ENCODE results near the gene KDELR1. TPM values are rescaled to one million over a fixed set of nuclear protein-coding genes. Genes with fewer than 3 reads are reported as not detected.

The KDELR1 gene
- total and polyA plus RNA-seq, 2 of the 13 experiments (the other 11 are each of a cell fraction or from before 2014, with no cell fraction given) = 134 to 185 TPM

DNA sequence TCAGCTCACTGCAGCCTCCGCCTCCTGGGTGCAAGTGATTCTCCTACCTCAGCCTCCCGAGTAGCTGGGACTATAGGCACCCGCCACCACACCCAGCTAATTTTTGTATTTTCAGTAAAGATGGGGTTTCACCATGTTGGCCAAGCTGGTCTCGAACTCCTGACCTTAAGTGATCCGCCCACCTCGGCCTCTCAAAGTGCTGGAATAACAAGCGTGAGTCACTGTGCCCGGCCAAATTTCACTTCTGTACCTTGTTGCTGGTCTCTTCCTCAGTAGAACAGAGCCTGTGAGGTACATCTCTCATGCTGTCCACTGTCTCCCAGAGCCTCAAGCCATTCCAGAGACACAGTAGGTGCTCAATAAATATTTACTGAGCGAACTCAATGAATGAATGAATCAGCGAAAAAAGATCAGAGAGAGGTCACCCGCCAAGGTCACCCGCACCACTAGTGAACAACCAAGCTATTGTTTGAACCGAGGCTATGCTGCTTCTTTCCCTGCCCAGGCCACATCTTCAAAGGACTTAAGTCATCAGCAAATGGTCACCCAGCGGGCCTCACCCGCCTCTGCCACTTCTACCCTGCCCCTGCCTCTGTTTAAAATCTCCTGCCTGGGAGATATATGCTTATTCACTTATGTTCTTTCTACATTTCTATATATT is 36.9 kb downstream of the KDELR1 start (continued):
- TF ChIP-seq, protein P1, sequence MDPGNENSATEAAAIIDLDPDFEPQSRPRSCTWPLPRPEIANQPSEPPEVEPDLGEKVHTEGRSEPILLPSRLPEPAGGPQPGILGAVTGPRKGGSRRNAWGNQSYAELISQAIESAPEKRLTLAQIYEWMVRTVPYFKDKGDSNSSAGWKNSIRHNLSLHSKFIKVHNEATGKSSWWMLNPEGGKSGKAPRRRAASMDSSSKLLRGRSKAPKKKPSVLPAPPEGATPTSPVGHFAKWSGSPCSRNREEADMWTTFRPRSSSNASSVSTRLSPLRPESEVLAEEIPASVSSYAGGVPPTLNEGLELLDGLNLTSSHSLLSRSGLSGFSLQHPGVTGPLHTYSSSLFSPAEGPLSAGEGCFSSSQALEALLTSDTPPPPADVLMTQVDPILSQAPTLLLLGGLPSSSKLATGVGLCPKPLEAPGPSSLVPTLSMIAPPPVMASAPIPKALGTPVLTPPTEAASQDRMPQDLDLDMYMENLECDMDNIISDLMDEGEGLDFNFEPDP (CRISPR knock-in tag; conservative IDR thresholded peaks at IDR 0.05) = no peak
- peak; percentile 100 for TF ChIP-seq NR2F6 (IDR thresholded peaks at IDR 0.05)
- peak; percentile 100 for TF ChIP-seq NR2F6 (CRISPR knock-in tag; IDR thresholded peaks at IDR 0.05)
- no peak for TF ChIP-seq XBP1 (CRISPR knock-in tag; IDR thresholded peaks at IDR 0.05)
- no peak for TF ChIP-seq ZNF83 (CRISPR knock-in tag; IDR thresholded peaks at IDR 0.05; ENCODE audit: borderline replicate concordance)
- TF ChIP-seq ZNF10 (CRISPR knock-in tag; IDR thresholded peaks at IDR 0.05; ENCODE audit: borderline replicate concordance, low read depth) = no peak
- TF ChIP-seq ZNF619 (CRISPR knock-in tag; IDR thresholded peaks at IDR 0.05) = no peak
- TF ChIP-seq NFRKB (IDR thresholded peaks at IDR 0.05) = no peak
- no peak for TF ChIP-seq ZNF879 (CRISPR knock-in tag; IDR thresholded peaks at IDR 0.05)
- TF ChIP-seq, protein P2, sequence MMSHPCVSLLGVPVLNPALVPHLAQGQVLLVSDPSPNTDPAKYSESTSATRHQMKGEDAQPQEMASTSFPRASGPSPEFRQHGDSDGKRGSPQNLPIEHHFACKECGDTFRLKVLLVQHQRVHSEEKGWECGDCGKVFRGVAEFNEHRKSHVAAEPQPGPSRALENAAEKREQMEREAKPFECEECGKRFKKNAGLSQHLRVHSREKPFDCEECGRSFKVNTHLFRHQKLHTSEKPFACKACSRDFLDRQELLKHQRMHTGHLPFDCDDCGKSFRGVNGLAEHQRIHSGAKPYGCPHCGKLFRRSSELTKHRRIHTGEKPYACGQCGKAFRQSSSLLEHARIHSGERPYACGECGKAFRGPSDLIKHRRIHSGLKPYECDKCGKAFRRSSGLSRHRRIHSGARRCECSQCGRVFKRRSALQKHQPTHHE (CRISPR knock-in tag; IDR thresholded peaks at IDR 0.05; ENCODE audit: borderline replicate concordance) = no peak
- TF ChIP-seq ZNF720 (CRISPR knock-in tag; IDR thresholded peaks at IDR 0.05) = no peak
- no peak for TF ChIP-seq TAF15 (IDR thresholded peaks at IDR 0.05; ENCODE audit: low read depth, low read length, poor library complexity, severe bottlenecking)
- peak; percentile 73 for TF ChIP-seq LCORL (IDR thresholded peaks at IDR 0.05)
- peak; percentile 96 for TF ChIP-seq LCORL (CRISPR knock-in tag; IDR thresholded peaks at IDR 0.05)
- 0 out of 2 replicates have a peak, but pooled peaks have one; percentile 23 for TF ChIP-seq ZNF264 (CRISPR knock-in tag; IDR thresholded peaks at IDR 0.05)
- TF ChIP-seq, protein P3, sequence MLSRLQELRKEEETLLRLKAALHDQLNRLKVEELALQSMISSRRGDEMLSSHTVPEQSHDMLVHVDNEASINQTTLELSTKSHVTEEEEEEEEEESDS (CRISPR knock-in tag; IDR thresholded peaks at IDR 0.05; ENCODE audit: borderline replicate concordance) = no peak
- TF ChIP-seq, protein P4, sequence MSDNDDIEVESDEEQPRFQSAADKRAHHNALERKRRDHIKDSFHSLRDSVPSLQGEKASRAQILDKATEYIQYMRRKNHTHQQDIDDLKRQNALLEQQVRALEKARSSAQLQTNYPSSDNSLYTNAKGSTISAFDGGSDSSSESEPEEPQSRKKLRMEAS (IDR thresholded peaks at IDR 0.05) = peak; percentile 74
- TF ChIP-seq, protein P5, sequence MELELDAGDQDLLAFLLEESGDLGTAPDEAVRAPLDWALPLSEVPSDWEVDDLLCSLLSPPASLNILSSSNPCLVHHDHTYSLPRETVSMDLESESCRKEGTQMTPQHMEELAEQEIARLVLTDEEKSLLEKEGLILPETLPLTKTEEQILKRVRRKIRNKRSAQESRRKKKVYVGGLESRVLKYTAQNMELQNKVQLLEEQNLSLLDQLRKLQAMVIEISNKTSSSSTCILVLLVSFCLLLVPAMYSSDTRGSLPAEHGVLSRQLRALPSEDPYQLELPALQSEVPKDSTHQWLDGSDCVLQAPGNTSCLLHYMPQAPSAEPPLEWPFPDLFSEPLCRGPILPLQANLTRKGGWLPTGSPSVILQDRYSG (CRISPR knock-in tag; IDR thresholded peaks at IDR 0.05) = no peak
- TF ChIP-seq GFI1 (CRISPR knock-in tag; IDR thresholded peaks at IDR 0.05; ENCODE audit: borderline replicate concordance) = peak; percentile 70; the same call in 1 of the 2 replicates
- TF ChIP-seq, protein P6, sequence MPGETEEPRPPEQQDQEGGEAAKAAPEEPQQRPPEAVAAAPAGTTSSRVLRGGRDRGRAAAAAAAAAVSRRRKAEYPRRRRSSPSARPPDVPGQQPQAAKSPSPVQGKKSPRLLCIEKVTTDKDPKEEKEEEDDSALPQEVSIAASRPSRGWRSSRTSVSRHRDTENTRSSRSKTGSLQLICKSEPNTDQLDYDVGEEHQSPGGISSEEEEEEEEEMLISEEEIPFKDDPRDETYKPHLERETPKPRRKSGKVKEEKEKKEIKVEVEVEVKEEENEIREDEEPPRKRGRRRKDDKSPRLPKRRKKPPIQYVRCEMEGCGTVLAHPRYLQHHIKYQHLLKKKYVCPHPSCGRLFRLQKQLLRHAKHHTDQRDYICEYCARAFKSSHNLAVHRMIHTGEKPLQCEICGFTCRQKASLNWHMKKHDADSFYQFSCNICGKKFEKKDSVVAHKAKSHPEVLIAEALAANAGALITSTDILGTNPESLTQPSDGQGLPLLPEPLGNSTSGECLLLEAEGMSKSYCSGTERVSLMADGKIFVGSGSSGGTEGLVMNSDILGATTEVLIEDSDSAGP (CRISPR knock-in tag; IDR thresholded peaks at IDR 0.05; ENCODE audit: borderline replicate concordance) = peak; percentile 28; the same call in 1 of the 2 replicates
- TF ChIP-seq ZNF782 (CRISPR knock-in tag; IDR thresholded peaks at IDR 0.05; ENCODE audit: borderline replicate concordance) = no peak
- TF ChIP-seq, protein P7, sequence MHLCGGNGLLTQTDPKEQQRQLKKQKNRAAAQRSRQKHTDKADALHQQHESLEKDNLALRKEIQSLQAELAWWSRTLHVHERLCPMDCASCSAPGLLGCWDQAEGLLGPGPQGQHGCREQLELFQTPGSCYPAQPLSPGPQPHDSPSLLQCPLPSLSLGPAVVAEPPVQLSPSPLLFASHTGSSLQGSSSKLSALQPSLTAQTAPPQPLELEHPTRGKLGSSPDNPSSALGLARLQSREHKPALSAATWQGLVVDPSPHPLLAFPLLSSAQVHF (CRISPR knock-in tag; IDR thresholded peaks at IDR 0.05) = no peak
- peak; percentile 81 for TF ChIP-seq KDM6A (CRISPR knock-in tag; IDR thresholded peaks at IDR 0.05; ENCODE audit: low read depth)
- TF ChIP-seq HMG20A (CRISPR knock-in tag; IDR thresholded peaks at IDR 0.05; ENCODE audit: borderline replicate concordance) = peak; percentile 95
- TF ChIP-seq KLF12 (CRISPR knock-in tag; IDR thresholded peaks at IDR 0.05; ENCODE audit: borderline replicate concordance) = no peak
- TF ChIP-seq ZNF549 (CRISPR knock-in tag; IDR thresholded peaks at IDR 0.05) = no peak

All from HepG2 (cell line).